ENCODE data around the gene APOBR. TPM values are rescaled to one million over a fixed set of nuclear protein-coding genes. Genes with fewer than 3 reads are reported as not detected.
A peak's percentile ranks its signal among the peaks of the same experiment; 100 is the strongest.
"Not testable (repeated sequence)": the region's sequence is repeated elsewhere in the genome, so short reads cannot be mapped to it uniquely, and the experiment has no call there.

Gene APOBR
- total RNA-seq, 2 donors from 2014 or later = 60.8 to 87.4 TPM

- H3K36me3 ChIP-seq = peaks cover 15% of the 10 kb centered on the region
These were observed 15.8 kb upstream of the APOBR start for GRCh38 chr16:28478506-28479180.

DNA sequence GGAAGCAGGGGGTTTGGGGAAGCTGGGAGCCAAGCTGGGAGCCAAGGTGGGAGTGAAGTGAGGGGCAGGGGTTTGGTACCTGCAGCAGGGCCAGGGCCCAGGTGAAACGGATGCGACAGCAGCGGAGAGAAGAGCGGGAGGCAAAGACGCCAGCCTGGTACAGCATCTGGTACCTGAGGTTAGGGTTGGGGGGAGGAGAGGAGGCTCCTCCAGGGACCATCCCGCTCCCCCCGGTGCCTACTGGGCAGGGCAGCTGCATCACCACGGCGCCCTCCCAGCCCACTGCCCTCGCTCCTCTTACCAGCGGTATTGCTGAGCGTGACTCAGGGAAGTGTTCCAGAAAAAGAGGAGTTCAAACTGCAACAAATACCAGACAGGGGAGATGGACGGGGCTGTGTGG, 12.4 kb upstream of the APOBR start:
- no peak overlapping the region for H3K4me3 ChIP-seq
- no peaks in the 10 kb centered on the region for H3K9me3 ChIP-seq
- no peak for DNase-seq
- intact Hi-C loops (cut with DNase I) = loop anchor here (10.0 kb wide), 1 partner anchor 63 kb away; no protein-coding TSS in a partner anchor
- no peak for TF ChIP-seq CTCF (IDR thresholded peaks at IDR 0.05)
- peaks cover 7% of the 10 kb centered on the region for H3K36me3 ChIP-seq
- H3K27me3 ChIP-seq = no peaks in the 10 kb centered on the region
- H3K9ac ChIP-seq (ENCODE audit: low read depth in 2 of 2, low read length in 2 of 2) = peak overlapping the region in 1 of 2 donors; percentile 15
- peaks cover 5% of the 10 kb centered on the region for H3K4me1 ChIP-seq
- H3K27ac ChIP-seq = peak overlapping the region; percentile 90

More at GRCh38 chr16:28478506-28479180, 15.8 kb upstream of the APOBR start:
- H3K27me3 ChIP-seq = no peaks in the 10 kb centered on the region
- no peak overlapping the region for H3K9ac ChIP-seq (ENCODE audit: low read depth in 2 of 2, low read length in 2 of 2)
- peaks cover 5% of the 10 kb centered on the region for H3K4me1 ChIP-seq
- no peaks in the 10 kb centered on the region for H3K9me3 ChIP-seq
- peak; percentile 17 for DNase-seq
- H3K27ac ChIP-seq = no peak overlapping the region
- no peak overlapping the region for H3K4me3 ChIP-seq
- intact Hi-C loops (cut with DNase I) = no loop called here
- TF ChIP-seq CTCF (IDR thresholded peaks at IDR 0.05) = no peak

GRCh38 chr16:28483361-28483760, 11.1 kb upstream of the APOBR start:
- H3K36me3 ChIP-seq = not testable (repeated sequence)

DNA sequence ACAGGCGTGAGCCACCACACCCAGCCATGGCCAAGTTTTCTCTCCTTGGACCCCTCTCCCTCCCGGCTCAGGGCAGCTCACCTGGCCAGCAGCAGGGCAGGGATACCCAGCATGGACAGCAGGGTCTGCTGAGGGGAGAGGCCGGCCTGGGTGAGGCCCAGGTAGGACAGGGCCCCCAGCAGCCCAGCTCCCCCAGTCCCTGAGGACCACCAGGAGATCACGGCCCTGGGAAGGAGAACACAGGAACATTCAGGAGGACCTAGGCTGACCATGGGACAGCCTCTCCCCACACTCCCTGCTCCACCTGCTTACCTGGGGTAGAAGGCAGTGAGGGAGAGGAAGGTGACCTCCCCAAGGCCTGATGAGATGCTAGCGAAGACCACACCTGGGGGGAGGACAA, 8.2 kb upstream of the APOBR start:
- H3K4me3 ChIP-seq = no peak overlapping the region
- peaks cover 5% of the 10 kb centered on the region for H3K4me1 ChIP-seq
- no peak overlapping the region for H3K27ac ChIP-seq
- peaks cover 3% of the 10 kb centered on the region for H3K36me3 ChIP-seq
- H3K9ac ChIP-seq (ENCODE audit: low read depth in 2 of 2, low read length in 2 of 2) = no peak overlapping the region
- no peak for TF ChIP-seq CTCF (IDR thresholded peaks at IDR 0.05)
- H3K27me3 ChIP-seq = no peaks in the 10 kb centered on the region
- DNase-seq = no peak
- intact Hi-C loops (cut with DNase I) = loop anchor here (10.0 kb wide), 1 partner anchor 59 kb away; no protein-coding TSS in a partner anchor
- no peaks in the 10 kb centered on the region for H3K9me3 ChIP-seq

More at GRCh38 chr16:28483361-28483760, 11.1 kb upstream of the APOBR start:
- intact Hi-C loops (cut with DNase I) = loop anchor here (10.0 kb wide), 1 partner anchor 61 kb away; no protein-coding TSS in a partner anchor
- not testable (repeated sequence) for H3K9me3 ChIP-seq; H3K27me3 ChIP-seq; H3K9ac ChIP-seq (ENCODE audit: low read depth in 2 of 2, low read length in 2 of 2); H3K4me1 ChIP-seq; DNase-seq; H3K27ac ChIP-seq; H3K4me3 ChIP-seq

- Histone ChIP-seq H3K27ac (peak overlapping the region; percentile 86), H3K9me3 (no peaks in the 10 kb centered on the region), H3K4me3 (peak overlapping the region; percentile 93), H3K27me3 (no peaks in the 10 kb centered on the region), H3K36me3 (no peaks in the 10 kb centered on the region), H3K4me1 (no peaks in the 10 kb centered on the region), H3K9ac (ENCODE audit: low read depth in 2 of 2, low read length in 2 of 2) (peak overlapping the region; percentile 92 to 96)
- TF ChIP-seq CTCF (IDR thresholded peaks at IDR 0.05) = no peak
- DNase-seq = peak; percentile 56
- intact Hi-C loops (cut with DNase I) = no loop called here
These were observed 3.0 kb upstream of the APOBR start for GRCh38 chr16:28491230-28491969.
